Stimulated activated CD8-positive, alpha-beta memory T cell treated with anti-CD3 and anti-CD28 coated beads, Interleukin-15, amount 100 ng/mL, for 24 hours (primary cell): ENCODE results near the gene OSBPL10.
"Not testable (repeated sequence)": the region's sequence is repeated elsewhere in the genome, so short reads cannot be mapped to it uniquely, and the experiment has no call there.

ENCODE experiments used
- DNase-seq: peaks from one replicate; pipeline ENCODE4 v3.0.0-alpha.2; 2020; ENCODE audit warnings: low read depth

The OSBPL10 gene

GRCh38 chr3:31981206-31982181 lies at the start of gene OSBPL10, which contains the start of gene ZNF860:
Gene OSBPL10 (minus strand): TSS chr3:31981262. CDS start chr3:31981179, 83 bp downstream.
Gene ZNF860 (plus strand): TSS chr3:31981750. CDS start chr3:31989080, 7,330 bp downstream.
- DNase-seq, result no peak

GRCh38 chr3:32026593-32026992 lies 45.5 kb upstream of the OSBPL10 start:
- DNase-seq, result no peak

- DNase-seq, result no peak
Measured at GRCh38 chr3:32022947-32023346, 41.9 kb upstream of the OSBPL10 start.

GRCh38 chr3:32021748-32022147 lies 40.7 kb upstream of the OSBPL10 start:
- DNase-seq, result no peak

GRCh38 chr3:32021155-32021554 lies 40.1 kb upstream of the OSBPL10 start:
- no peak for DNase-seq

- no peak for DNase-seq
Measured at GRCh38 chr3:32018757-32019564, 37.9 kb upstream of the OSBPL10 start.

GRCh38 chr3:32017286-32017685 lies 36.2 kb upstream of the OSBPL10 start:
- DNase-seq, result no peak

- not testable (repeated sequence) for DNase-seq
Measured at GRCh38 chr3:32015638-32016037, 34.6 kb upstream of the OSBPL10 start.

- not testable (repeated sequence) for DNase-seq
Measured at GRCh38 chr3:32010699-32011098, 29.6 kb upstream of the OSBPL10 start.

GRCh38 chr3:32009957-32010356 lies 28.9 kb upstream of the OSBPL10 start:
- DNase-seq, result no peak

- no peak for DNase-seq
Measured at GRCh38 chr3:32009101-32009500, 28.0 kb upstream of the OSBPL10 start.

GRCh38 chr3:32004113-32004765 lies 23.2 kb upstream of the OSBPL10 start:
- no peak for DNase-seq

GRCh38 chr3:32003380-32003779 lies 22.3 kb upstream of the OSBPL10 start:
- DNase-seq, result no peak

- no peak for DNase-seq
Measured at GRCh38 chr3:32002561-32003368, 21.7 kb upstream of the OSBPL10 start.

- no peak for DNase-seq
Measured at GRCh38 chr3:32000877-32001276, 19.8 kb upstream of the OSBPL10 start.

- DNase-seq, result no peak
Measured at GRCh38 chr3:31999907-32000439, 18.9 kb upstream of the OSBPL10 start.

- no peak for DNase-seq
Measured at GRCh38 chr3:31997500-31997899, 16.4 kb upstream of the OSBPL10 start.

GRCh38 chr3:31996195-31996594 lies 15.1 kb upstream of the OSBPL10 start:
- no peak for DNase-seq

- not testable (repeated sequence) for DNase-seq
Measured at GRCh38 chr3:31995026-31995425, 14.0 kb upstream of the OSBPL10 start.

GRCh38 chr3:31993843-31994242 lies 12.8 kb upstream of the OSBPL10 start:
- DNase-seq, result no peak

- DNase-seq, result not testable (repeated sequence)
Measured at GRCh38 chr3:31992995-31993394, 11.9 kb upstream of the OSBPL10 start.
